HepG2 (cell line): ENCODE results near the gene ZNF322.

Experiments used
- CTCF ChIP-seq: sonication (generic); formaldehyde crosslinking; IDR thresholded peaks from 2 replicates; pipeline ENCODE4 v1.5.0; 2020; ENCODE audit warnings: mild to moderate bottlenecking, missing genetic modification reagents, moderate library complexity
- REST ChIP-seq, 2 experiments: IDR thresholded peaks; 2 replicates each; pipeline ENCODE4 v1.6.1; 2011 to 2012; ENCODE audit warnings: low read length in 2 of 2, borderline replicate concordance in 1 of 2, low read depth in 1 of 2, mild to moderate bottlenecking in 1 of 2, moderate library complexity in 1 of 2

DNA sequence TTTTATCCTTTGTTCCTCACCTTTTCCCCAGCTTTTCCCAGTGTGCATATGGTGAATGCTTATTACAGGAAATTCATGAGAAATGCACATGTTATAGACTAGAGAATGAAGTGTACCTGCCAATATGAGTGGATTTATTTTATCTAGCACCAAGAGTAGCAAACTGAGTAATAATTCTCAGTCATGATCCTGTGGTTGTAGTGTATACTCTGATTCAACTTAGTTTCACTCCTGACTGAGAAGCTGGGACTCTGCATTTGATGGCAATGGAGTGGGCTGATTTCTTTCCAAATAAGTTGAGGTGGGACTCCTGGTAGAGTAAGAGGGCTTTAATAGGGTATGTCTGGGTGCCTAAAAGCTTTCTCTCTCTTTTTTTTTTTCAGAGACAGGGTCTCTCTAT is 58.8 kb downstream of the ZNF322 start:
- no peak for TF ChIP-seq REST (IDR thresholded peaks at IDR 0.05; ENCODE audit: borderline replicate concordance in 1 of 2, low read depth in 1 of 2, low read length in 2 of 2)
- no peak for TF ChIP-seq CTCF (CRISPR knock-in tag)
